ENCODE results near the gene PRIM1. TPM values are rescaled to one million over a fixed set of nuclear protein-coding genes. Genes with fewer than 3 reads are reported as not detected.

The PRIM1 gene
- total RNA-seq, 1 donor from 2014 or later: 15.1 TPM

DNA sequence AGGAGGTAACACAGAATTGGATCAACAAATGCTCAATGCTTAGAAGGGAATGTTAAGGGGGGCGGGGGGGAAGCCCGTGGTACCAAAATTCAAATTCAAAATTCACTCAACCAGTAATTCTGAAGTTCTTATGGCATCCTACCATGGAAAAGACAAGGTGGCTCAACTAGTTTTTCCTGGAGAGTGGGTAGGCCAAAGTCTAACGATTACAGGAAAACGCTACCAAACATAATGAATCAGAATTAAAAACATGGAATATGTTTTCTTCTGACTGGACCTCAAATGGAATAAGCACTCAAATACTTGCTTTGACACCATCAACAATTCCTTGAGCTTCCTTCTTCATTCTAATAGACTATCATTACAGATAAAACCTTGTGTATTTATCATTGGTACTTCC lies 29.3 kb downstream of the PRIM1 start:
- POLR2A ChIA-PET: interaction anchor here (1.7 to 1.8 kb wide), 3 partner anchors 35 to 86 kb away, joined by 4 to 13 read pairs (median 11); partner anchors contain the start of genes ATP5F1B and PTGES3
- CTCF ChIA-PET: interaction anchor here (0.8 kb wide), 1 partner anchor 37 kb away, joined by 3 read pairs; no protein-coding TSS in a partner anchor
- intact Hi-C loops (cut with micrococcal nuclease): no loop called here

DNA sequence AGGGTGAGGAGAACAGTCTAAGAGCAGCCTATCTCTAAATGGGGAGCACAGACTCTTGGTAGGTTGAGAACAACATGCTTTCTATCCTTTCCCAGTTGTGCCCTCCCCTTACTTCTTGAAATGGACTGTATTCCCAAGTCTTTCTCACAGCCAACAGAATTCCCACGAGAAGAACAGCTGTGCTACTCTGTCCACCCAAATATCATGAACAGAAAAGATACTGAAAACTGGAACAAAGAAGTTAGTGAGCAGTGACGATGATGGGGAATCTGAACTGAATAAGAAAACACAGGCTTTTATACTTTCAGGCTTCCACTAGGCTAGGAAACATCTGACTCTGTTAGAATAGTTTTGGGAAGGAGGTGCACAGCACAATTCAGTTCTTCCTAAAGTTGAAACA lies 30.4 kb downstream of the PRIM1 start:
- intact Hi-C loops (cut with micrococcal nuclease): no loop called here
- CTCF ChIA-PET: no interaction called here
- ATAC-seq (ENCODE audit: low read depth) (no peak), DNase-seq (no peak)
- no peaks in the 10 kb centered on the region for H3K27me3 Mint-ChIP-seq
- H3K36me3 Mint-ChIP-seq (ENCODE audit: low read depth): peaks cover 70% of the 10 kb centered on the region
- no peak overlapping the region for H3K27ac Mint-ChIP-seq
- POLR2A ChIA-PET: interaction anchor here (0.7 to 1.2 kb wide), 3 partner anchors 34 to 505 kb away, joined by 3 to 4 read pairs (median 3); partner anchors contain the start of gene PTGES3
- peak overlapping the region; percentile 39 for H3K4me3 Mint-ChIP-seq
- TF ChIP-seq CTCF (IDR thresholded peaks at IDR 0.05): no peak
- peaks cover 76% of the 10 kb centered on the region for H3K4me1 Mint-ChIP-seq
- no peaks in the 10 kb centered on the region for H3K9me3 Mint-ChIP-seq

More for the DNA sequence above, 29.3 kb downstream of the PRIM1 start:
- Mint-ChIP-seq H3K36me3 (ENCODE audit: low read depth) (peaks cover 65% of the 10 kb centered on the region), H3K4me1 (peaks cover 69% of the 10 kb centered on the region), H3K9me3 (no peaks in the 10 kb centered on the region), H3K4me3 (peak overlapping the region; percentile 99), H3K27me3 (no peaks in the 10 kb centered on the region), H3K27ac (no peak overlapping the region)
- no peak for TF ChIP-seq CTCF (IDR thresholded peaks at IDR 0.05)
- DNase-seq: no peak
- ATAC-seq (ENCODE audit: low read depth): no peak

DNA sequence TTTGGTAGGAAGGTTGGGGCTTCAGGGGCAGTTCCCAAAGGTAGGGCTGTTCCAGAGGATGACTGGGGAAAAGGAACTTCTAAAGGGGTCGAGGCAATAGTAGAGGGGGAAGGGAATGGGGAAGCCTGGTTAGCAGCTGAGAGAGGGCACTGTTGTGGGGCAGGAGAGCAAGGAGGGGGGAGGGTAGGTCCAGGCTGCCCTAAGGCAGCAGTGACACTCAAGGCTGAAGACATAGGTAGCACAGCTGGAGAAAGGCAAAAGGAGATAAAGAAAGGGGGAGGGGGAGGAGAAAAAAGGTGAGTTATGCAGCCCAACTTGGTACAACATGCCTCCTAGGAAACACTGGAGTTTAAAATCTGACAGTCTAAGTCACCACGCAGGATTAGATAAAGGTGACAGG lies 30.9 kb downstream of the PRIM1 start:
- H3K36me3 Mint-ChIP-seq (ENCODE audit: low read depth): peaks cover 75% of the 10 kb centered on the region
- no peak for DNase-seq
- intact Hi-C loops (cut with micrococcal nuclease): no loop called here
- H3K9me3 Mint-ChIP-seq: no peaks in the 10 kb centered on the region
- ATAC-seq (ENCODE audit: low read depth): no peak
- H3K4me1 Mint-ChIP-seq: peaks cover 81% of the 10 kb centered on the region
- CTCF ChIA-PET: no interaction called here
- peak overlapping the region; percentile 39 for H3K4me3 Mint-ChIP-seq
- no peaks in the 10 kb centered on the region for H3K27me3 Mint-ChIP-seq
- TF ChIP-seq CTCF (IDR thresholded peaks at IDR 0.05): no peak
- H3K27ac Mint-ChIP-seq: peak overlapping the region; percentile 76
- POLR2A ChIA-PET: interaction anchor here (0.7 to 6.0 kb wide), 4 partner anchors 21 to 85 kb away, joined by 3 to 39 read pairs (median 6); partner anchors contain the start of gene PTGES3

- ChIA-PET CTCF (no interaction called here), POLR2A (interaction anchor here (0.7 to 6.0 kb wide), 5 partner anchors 20 to 86 kb away, joined by 3 to 39 read pairs (median 3); partner anchors contain the start of gene PTGES3)
- Mint-ChIP-seq H3K4me3 (peak overlapping the region; percentile 39), H3K4me1 (peaks cover 81% of the 10 kb centered on the region), H3K9me3 (no peaks in the 10 kb centered on the region), H3K36me3 (ENCODE audit: low read depth) (peaks cover 80% of the 10 kb centered on the region), H3K27me3 (no peaks in the 10 kb centered on the region), H3K27ac (peak overlapping the region; percentile 76)
- ATAC-seq (ENCODE audit: low read depth): no peak
- intact Hi-C loops (cut with micrococcal nuclease): no loop called here
- TF ChIP-seq CTCF (IDR thresholded peaks at IDR 0.05): no peak
- no peak for DNase-seq
Observed at GRCh38 chr12:56720731-56721151, 31.4 kb downstream of the PRIM1 start.

DNA sequence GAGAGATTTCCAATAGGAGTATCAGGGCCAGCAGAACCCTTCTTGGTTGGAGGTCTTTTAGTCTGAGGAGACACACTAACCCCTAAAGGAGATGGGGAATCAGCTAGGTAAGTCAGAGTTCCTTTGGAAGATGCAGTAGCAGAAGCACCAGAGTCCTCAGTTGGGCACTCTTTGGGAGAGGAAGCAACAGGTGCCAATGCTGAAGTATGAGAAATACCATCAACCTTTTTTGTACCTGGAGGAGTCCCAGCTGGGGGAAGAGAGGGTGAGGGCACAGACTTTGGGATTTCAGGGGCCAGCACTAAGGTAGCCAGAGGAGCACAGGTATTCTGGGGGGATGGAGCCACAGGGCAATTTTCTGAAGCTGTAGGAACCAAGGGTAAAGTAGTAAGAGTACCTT lies 33.1 kb downstream of the PRIM1 start:
- peak overlapping the region; percentile 75 for H3K27ac Mint-ChIP-seq

More for the DNA sequence above, 33.1 kb downstream of the PRIM1 start:
- peaks cover 83% of the 10 kb centered on the region for H3K36me3 Mint-ChIP-seq (ENCODE audit: low read depth)
- no peaks in the 10 kb centered on the region for H3K9me3 Mint-ChIP-seq
- ATAC-seq (ENCODE audit: low read depth) (no peak), DNase-seq (no peak)
- peaks cover 75% of the 10 kb centered on the region for H3K4me1 Mint-ChIP-seq
- TF ChIP-seq CTCF (IDR thresholded peaks at IDR 0.05): no peak
- intact Hi-C loops (cut with micrococcal nuclease): no loop called here
- ChIA-PET CTCF (no interaction called here), POLR2A (interaction anchor here (0.6 to 6.0 kb wide), 3 partner anchors 31 to 60 kb away, joined by 3 to 39 read pairs (median 3); partner anchors contain the start of gene PTGES3)
- H3K4me3 Mint-ChIP-seq: no peak overlapping the region
- no peaks in the 10 kb centered on the region for H3K27me3 Mint-ChIP-seq
